HEK293T (cell line): ENCODE results near the gene AFAP1L2.

Experiments used
- CTCF ChIA-PET: fragments of 350-600 bp; formaldehyde crosslinking; extraction: SDS; loops from one replicate; lab custom pipeline; 2021; ENCODE audit warnings: antibody characterized with exemption, inconsistent platforms; lab: Yijun Ruan, JAX
- POLR2A ChIA-PET: fragments of 350-600 bp; formaldehyde crosslinking; extraction: SDS; loops from one replicate; lab custom pipeline; 2020; ENCODE audit warnings: antibody characterized with exemption, inconsistent platforms; lab: Yijun Ruan, JAX
- DNase-seq: peaks from one replicate; pipeline ENCODE4 v3.0.0; 2012; ENCODE audit warnings: mixed read lengths; ENCODE audit errors: extremely low spot score
- ARNT ChIP-seq: fragments of 450-650 bp; IDR thresholded peaks from 2 replicates; pipeline ENCODE4 v1.6.1; 2017; ENCODE audit warnings: mild to moderate bottlenecking
- BHLHE40 ChIP-seq: fragments of 450-650 bp; IDR thresholded peaks from 2 replicates; pipeline ENCODE4 v1.6.1; 2016; ENCODE audit warnings: mild to moderate bottlenecking, moderate library complexity, borderline replicate concordance
- CTBP1 ChIP-seq: fragments of 450-650 bp; IDR thresholded peaks from 2 replicates; pipeline ENCODE4 v1.6.1; 2016; ENCODE audit warnings: borderline replicate concordance
- ELF4 ChIP-seq: fragments of 450-650 bp; IDR thresholded peaks from 2 replicates; pipeline ENCODE4 v1.6.1; 2017; ENCODE audit warnings: antibody characterized with exemption
- FOXA1 ChIP-seq: fragments of 450-650 bp; IDR thresholded peaks from 2 replicates; pipeline ENCODE4 v1.6.1; 2016; ENCODE audit warnings: mild to moderate bottlenecking
- FOXK2 ChIP-seq: fragments of 450-650 bp; IDR thresholded peaks from 2 replicates; pipeline ENCODE4 v1.6.1; 2016; ENCODE audit warnings: mild to moderate bottlenecking
- FOXM1 ChIP-seq: fragments of 450-650 bp; IDR thresholded peaks from 2 replicates; pipeline ENCODE4 v1.6.1; 2017; ENCODE audit warnings: mild to moderate bottlenecking, borderline replicate concordance
- HDGF ChIP-seq: fragments of 450-650 bp; IDR thresholded peaks from 2 replicates; pipeline ENCODE4 v1.6.1; 2017; ENCODE audit warnings: antibody characterized with exemption, borderline replicate concordance
- L3MBTL2 ChIP-seq: fragments of 450-650 bp; conservative IDR thresholded peaks from 2 replicates; pipeline ENCODE4 v1.6.1; 2016; ENCODE audit warnings: mild to moderate bottlenecking
- LEF1 ChIP-seq: fragments of 450-650 bp; IDR thresholded peaks from 2 replicates; pipeline ENCODE4 v1.6.1; 2017; ENCODE audit warnings: mild to moderate bottlenecking, borderline replicate concordance
- NFRKB ChIP-seq: fragments of 450-650 bp; IDR thresholded peaks from 2 replicates; pipeline ENCODE4 v1.6.1; 2016; ENCODE audit warnings: mild to moderate bottlenecking, moderate library complexity
- SP1 ChIP-seq: fragments of 450-650 bp; IDR thresholded peaks from 2 replicates; pipeline ENCODE4 v1.6.1; 2017
- SUZ12 ChIP-seq: fragments of 450-650 bp; IDR thresholded peaks from 2 replicates; pipeline ENCODE4 v1.6.1; 2016; ENCODE audit warnings: mild to moderate bottlenecking
- TARDBP ChIP-seq: fragments of 450-650 bp; IDR thresholded peaks from 2 replicates; pipeline ENCODE4 v1.6.1; 2016
- ZNF384 ChIP-seq: fragments of 450-650 bp; IDR thresholded peaks from 2 replicates; pipeline ENCODE4 v1.6.1; 2016
- TF ChIP-seq, protein P1 (sequence below): fragments of 450-650 bp; IDR thresholded peaks from 2 replicates; pipeline ENCODE4 v1.6.1; 2016

The AFAP1L2 gene

DNA sequence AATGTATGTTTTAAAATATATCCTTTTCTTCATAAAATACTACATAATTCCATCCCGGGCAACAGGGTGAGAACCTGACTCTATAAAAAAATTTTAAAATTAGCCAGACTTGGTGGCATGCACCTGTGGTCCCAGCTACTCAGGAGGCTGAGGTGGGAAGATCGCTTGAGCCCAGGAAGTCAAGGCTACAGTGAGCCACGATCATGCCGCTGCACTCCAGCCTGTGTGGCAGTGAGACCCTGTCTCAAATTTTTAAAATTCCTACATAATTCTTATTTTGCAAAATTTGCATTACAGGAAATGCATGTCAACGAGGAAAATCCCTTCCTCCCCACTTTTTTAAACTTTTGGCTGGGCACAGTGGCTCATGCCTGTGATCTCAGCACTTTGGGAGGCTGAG, 31.3 kb downstream of the AFAP1L2 start:
- TF ChIP-seq FOXM1 = no peak
- TF ChIP-seq FOXK2 = no peak
- no peak for TF ChIP-seq ARNT
- no peak for TF ChIP-seq FOXA1
- no peak for TF ChIP-seq ZNF384
- no peak for TF ChIP-seq SUZ12
- no peak for TF ChIP-seq NFRKB
- TF ChIP-seq, protein P1, sequence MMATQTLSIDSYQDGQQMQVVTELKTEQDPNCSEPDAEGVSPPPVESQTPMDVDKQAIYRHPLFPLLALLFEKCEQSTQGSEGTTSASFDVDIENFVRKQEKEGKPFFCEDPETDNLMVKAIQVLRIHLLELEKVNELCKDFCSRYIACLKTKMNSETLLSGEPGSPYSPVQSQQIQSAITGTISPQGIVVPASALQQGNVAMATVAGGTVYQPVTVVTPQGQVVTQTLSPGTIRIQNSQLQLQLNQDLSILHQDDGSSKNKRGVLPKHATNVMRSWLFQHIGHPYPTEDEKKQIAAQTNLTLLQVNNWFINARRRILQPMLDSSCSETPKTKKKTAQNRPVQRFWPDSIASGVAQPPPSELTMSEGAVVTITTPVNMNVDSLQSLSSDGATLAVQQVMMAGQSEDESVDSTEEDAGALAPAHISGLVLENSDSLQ = no peak
- no peak for TF ChIP-seq L3MBTL2
- TF ChIP-seq HDGF = no peak
- TF ChIP-seq LEF1 = no peak
- no peak for TF ChIP-seq ELF4
- ChIA-PET CTCF (no interaction called here), POLR2A (no interaction called here)
- no peak for DNase-seq

DNA sequence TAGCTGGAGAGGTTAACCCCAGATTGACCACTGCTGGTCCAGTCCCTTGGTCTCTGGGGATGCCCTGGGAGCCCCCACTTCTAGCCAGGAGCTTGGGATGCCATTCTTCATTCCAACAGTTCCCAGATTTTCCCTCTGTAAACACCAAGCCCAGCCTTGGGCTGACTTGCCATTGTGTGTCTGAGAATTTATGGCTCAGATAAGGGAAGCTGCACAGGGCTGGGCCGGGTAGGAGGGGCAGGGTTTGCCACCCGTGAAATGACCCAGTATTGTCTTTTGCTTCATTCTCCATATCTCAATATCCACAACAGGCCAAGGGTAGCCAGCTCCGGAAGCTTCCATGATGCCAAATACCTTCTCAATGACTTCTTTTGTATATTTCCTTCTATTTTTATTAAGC, 32.1 kb downstream of the AFAP1L2 start:
- TF ChIP-seq SP1 (no peak), ZNF384 (no peak), LEF1 (no peak), CTBP1 (no peak), HDGF (no peak), FOXM1 (no peak), BHLHE40 (no peak), NFRKB (no peak), L3MBTL2 (no peak), TARDBP (no peak), SUZ12 (no peak), ARNT (no peak)
- TF ChIP-seq, protein P1 = no peak
- ChIA-PET POLR2A (no interaction called here), CTCF (no interaction called here)
- no peak for DNase-seq

DNA sequence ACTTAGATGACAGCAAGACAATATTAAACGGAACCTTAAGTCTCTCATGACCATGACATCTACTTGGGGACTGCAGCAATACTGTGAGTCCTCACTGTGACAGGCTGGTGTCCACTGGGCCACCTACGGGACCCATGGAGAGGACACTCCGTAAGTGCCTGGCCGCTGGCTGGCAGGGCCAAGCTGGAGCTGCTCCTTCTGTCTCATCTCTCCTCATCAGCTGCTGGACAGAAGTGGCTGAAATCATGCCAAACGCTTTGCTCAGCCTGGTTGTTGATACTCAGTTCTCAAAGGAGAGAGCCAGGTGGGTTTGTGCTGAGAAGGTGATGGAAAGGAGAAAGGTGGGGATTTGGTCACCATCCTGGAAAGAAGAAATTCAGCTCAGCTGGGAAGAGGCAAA, 33.3 kb downstream of the AFAP1L2 start:
- ChIA-PET CTCF (interaction anchor here (0.6 to 1.4 kb wide), 2 partner anchors 67 to 324 kb away, joined by 3 to 4 read pairs; no protein-coding TSS in a partner anchor), POLR2A (no interaction called here)
- TF ChIP-seq LEF1 = no peak
- no peak for TF ChIP-seq TARDBP
- no peak for TF ChIP-seq L3MBTL2
- no peak for TF ChIP-seq FOXK2
- no peak for TF ChIP-seq BHLHE40
- no peak for TF ChIP-seq CTBP1
- TF ChIP-seq HDGF = no peak
- TF ChIP-seq NFRKB = no peak
- TF ChIP-seq ZNF384 = no peak
- no peak for TF ChIP-seq FOXA1
- TF ChIP-seq SUZ12 = no peak
- no peak for TF ChIP-seq ELF4
- TF ChIP-seq SP1 = no peak
- TF ChIP-seq ARNT = no peak
- DNase-seq = no peak

- TF ChIP-seq CTBP1 = no peak
- TF ChIP-seq ZNF384 = no peak
- TF ChIP-seq HDGF = no peak
- TF ChIP-seq TARDBP = no peak
- TF ChIP-seq ARNT = no peak
- no peak for TF ChIP-seq FOXA1
- TF ChIP-seq, protein P1 = no peak
- TF ChIP-seq L3MBTL2 = no peak
- TF ChIP-seq LEF1 = no peak
- TF ChIP-seq ELF4 = no peak
- TF ChIP-seq NFRKB = no peak
- no peak for TF ChIP-seq FOXK2
- TF ChIP-seq SUZ12 = no peak
- no peak for TF ChIP-seq BHLHE40
- no peak for TF ChIP-seq FOXM1
- no peak for TF ChIP-seq SP1
- no peak for DNase-seq
- POLR2A ChIA-PET = no interaction called here
- CTCF ChIA-PET = interaction anchor here (1.4 kb wide), 1 partner anchor 66 kb away, joined by 3 read pairs; no protein-coding TSS in a partner anchor
These were observed 34.1 kb downstream of the AFAP1L2 start for GRCh38 chr10:114370199-114370598.

GRCh38 chr10:114368057-114368391, 36.3 kb downstream of the AFAP1L2 start:
- ChIA-PET POLR2A (no interaction called here), CTCF (no interaction called here)
- DNase-seq = no peak
- TF ChIP-seq CTBP1 (no peak), FOXM1 (no peak), TARDBP (no peak), FOXK2 (no peak), SUZ12 (no peak), L3MBTL2 (no peak), ARNT (no peak), HDGF (no peak)
- TF ChIP-seq, protein P1 = no peak
